Measurements from ENCODE around the gene RASSF1. TPM values are rescaled to one million over a fixed set of nuclear protein-coding genes. Genes with fewer than 3 reads are reported as not detected.

RASSF1 gene
- total RNA-seq, 2 experiments from 2014 or later, result 33.0 to 36.0 TPM

- POLR2A ChIA-PET, result no interaction called here
- TF ChIP-seq EZH2phosphoT487 (IDR thresholded peaks at IDR 0.05; ENCODE audit: borderline replicate concordance, low read depth, low read length), result no peak
- TF ChIP-seq CTCF (conservative IDR thresholded peaks at IDR 0.05; ENCODE audit: low read length), result peak; percentile 62
Measured at GRCh38 chr3:50370594-50370993, 30.0 kb upstream of the RASSF1 start.

GRCh38 chr3:50369012-50369670 is 28.5 kb upstream of the RASSF1 start:
- no peak for DNase-seq (ENCODE audit: low spot score)
- Histone ChIP-seq H3K79me2 (ENCODE audit: insufficient read depth, low read depth, low read length) (no peaks in the 10 kb centered on the region), H3K9me3 (ENCODE audit: low read length) (no peaks in the 10 kb centered on the region), H3K4me3 (ENCODE audit: low read depth, low read length, poor library complexity, severe bottlenecking) (no peak overlapping the region), H3K36me3 (ENCODE audit: insufficient read depth, low read length) (no peaks in the 10 kb centered on the region), H3K27ac (ENCODE audit: low read depth, low read length, poor library complexity, severe bottlenecking) (no peak overlapping the region), H3K4me2 (ENCODE audit: low read length) (no peak overlapping the region), H3K9me2 (ENCODE audit: insufficient read depth, low read length) (no peaks in the 10 kb centered on the region), H3K4me1 (ENCODE audit: insufficient read depth, low read length, poor library complexity, severe bottlenecking) (peaks cover 7% of the 10 kb centered on the region), H2AFZ (ENCODE audit: low read length) (no peak overlapping the region), H4K20me1 (ENCODE audit: insufficient read depth, low read length) (no peaks in the 10 kb centered on the region)
- no peak for TF ChIP-seq CTCF (conservative IDR thresholded peaks at IDR 0.05; ENCODE audit: low read length)
- no peak for TF ChIP-seq EZH2phosphoT487 (IDR thresholded peaks at IDR 0.05; ENCODE audit: borderline replicate concordance, low read depth, low read length)
- intact Hi-C loops (cut with micrococcal nuclease; ENCODE audit: unreplicated experiment), result no loop called here
- BruUV-seq (replicated peaks), result no TSS peak
- ChIA-PET CTCF (ENCODE audit: unreplicated experiment) (no interaction called here), POLR2A (no interaction called here)

More at GRCh38 chr3:50370594-50370993, 30.0 kb upstream of the RASSF1 start:
- Histone ChIP-seq H3K4me2 (ENCODE audit: low read length) (no peak overlapping the region), H2AFZ (ENCODE audit: low read length) (no peak overlapping the region), H4K20me1 (ENCODE audit: insufficient read depth, low read length) (no peaks in the 10 kb centered on the region), H3K4me3 (ENCODE audit: low read depth, low read length, poor library complexity, severe bottlenecking) (no peak overlapping the region), H3K79me2 (ENCODE audit: insufficient read depth, low read depth, low read length) (no peaks in the 10 kb centered on the region), H3K4me1 (ENCODE audit: insufficient read depth, low read length, poor library complexity, severe bottlenecking) (peaks cover 4% of the 10 kb centered on the region), H3K9me2 (ENCODE audit: insufficient read depth, low read length) (no peaks in the 10 kb centered on the region), H3K36me3 (ENCODE audit: insufficient read depth, low read length) (no peaks in the 10 kb centered on the region), H3K9me3 (ENCODE audit: low read length) (no peaks in the 10 kb centered on the region), H3K27ac (ENCODE audit: low read depth, low read length, poor library complexity, severe bottlenecking) (no peak overlapping the region)
- CTCF ChIA-PET (ENCODE audit: unreplicated experiment), result no interaction called here
- DNase-seq (ENCODE audit: low spot score), result peak; percentile 26
- BruUV-seq (replicated peaks), result no TSS peak
- intact Hi-C loops (cut with micrococcal nuclease; ENCODE audit: unreplicated experiment), result no loop called here

- CTCF ChIA-PET (ENCODE audit: unreplicated experiment), result interaction anchor here (0.8 kb wide), 1 partner anchor 177 kb away, joined by 3 read pairs; no protein-coding TSS in a partner anchor
- H3K9me3 ChIP-seq (ENCODE audit: low read length), result no peaks in the 10 kb centered on the region
- H2AFZ ChIP-seq (ENCODE audit: low read length), result peak overlapping the region; percentile 91; the same call in 1 of the 2 replicates
- H3K4me2 ChIP-seq (ENCODE audit: low read length), result peak overlapping the region; percentile 92
- POLR2A ChIA-PET, result interaction anchor here (0.6 to 0.8 kb wide), 3 partner anchors 11 to 195 kb away, joined by 4 to 5 read pairs (median 5); no protein-coding TSS in a partner anchor
- H3K4me3 ChIP-seq (ENCODE audit: low read depth, low read length, poor library complexity, severe bottlenecking), result peak overlapping the region; percentile 72
- no peak overlapping the region for H3K27ac ChIP-seq (ENCODE audit: low read depth, low read length, poor library complexity, severe bottlenecking)
- intact Hi-C loops (cut with micrococcal nuclease; ENCODE audit: unreplicated experiment), result no loop called here
- no peaks in the 10 kb centered on the region for H3K9me2 ChIP-seq (ENCODE audit: insufficient read depth, low read length)
- TF ChIP-seq CTCF (conservative IDR thresholded peaks at IDR 0.05; ENCODE audit: low read length) (no peak), EZH2phosphoT487 (IDR thresholded peaks at IDR 0.05; ENCODE audit: borderline replicate concordance, low read depth, low read length) (no peak)
- no peaks in the 10 kb centered on the region for H4K20me1 ChIP-seq (ENCODE audit: insufficient read depth, low read length)
- no peaks in the 10 kb centered on the region for H3K79me2 ChIP-seq (ENCODE audit: insufficient read depth, low read depth, low read length)
- no TSS peak for BruUV-seq (replicated peaks)
- peaks cover 7% of the 10 kb centered on the region for H3K4me1 ChIP-seq (ENCODE audit: insufficient read depth, low read length, poor library complexity, severe bottlenecking)
- no peak for DNase-seq (ENCODE audit: low spot score)
- H3K36me3 ChIP-seq (ENCODE audit: insufficient read depth, low read length), result no peaks in the 10 kb centered on the region
Measured at GRCh38 chr3:50365842-50366220, 25.2 kb upstream of the RASSF1 start.
